Vagina (tissue), 2 donors: Measurements from ENCODE around the gene SHANK3.
"Not testable (repeated sequence)": the region's sequence is repeated elsewhere in the genome, so short reads cannot be mapped to it uniquely, and the experiment has no call there.

Experiments
- POLR2A ChIP-seq, 2 donors: fragments of 450-650 bp; IDR thresholded peaks; one replicate each; pipeline ENCODE4 v1.6.1; 2017; ENCODE audit warnings: antibody characterized with exemption in 2 of 2, mild to moderate bottlenecking in 2 of 2, moderate library complexity in 2 of 2
- POLR2AphosphoS5 ChIP-seq, 2 donors: sonication (generic); formaldehyde crosslinking; IDR thresholded peaks; one replicate each; pipeline ENCODE4 v1.9.0; 2017; ENCODE audit warnings: antibody characterized with exemption in 2 of 2, mild to moderate bottlenecking in 2 of 2, low read depth in 1 of 2; ENCODE audit not compliant: insufficient read depth in 1 of 2
- TF ChIP-seq, protein P1 (sequence below), 3 experiments: fragments of 450-650 bp in 2 of 3; fragments of 200-600 bp in 1 of 3; sonication (generic) in 1 of 3; IDR thresholded peaks; one replicate each; pipeline ENCODE4 v1.5.1; 2017 to 2019; ENCODE audit warnings: antibody characterized with exemption in 3 of 3, mild to moderate bottlenecking in 2 of 3, moderate library complexity in 2 of 3

DNA sequence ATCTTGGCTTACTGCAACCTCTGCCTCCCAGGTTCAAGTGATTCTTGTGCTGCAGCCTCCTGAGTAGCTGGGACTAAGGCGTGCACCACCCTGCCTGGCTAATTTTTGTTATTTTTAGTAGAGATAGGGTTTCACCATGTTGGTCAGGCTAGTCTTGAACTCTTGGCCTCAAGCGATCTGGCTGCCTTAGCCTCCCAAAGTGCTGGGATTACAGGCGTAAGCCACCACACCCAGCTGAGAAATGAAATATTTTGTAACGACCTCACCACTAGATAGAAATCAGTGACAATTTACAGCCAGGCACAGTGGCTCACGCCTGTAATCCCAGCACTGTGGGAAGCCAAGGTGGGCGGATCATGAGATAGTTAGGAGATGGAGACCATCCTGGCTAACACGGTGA, 12.9 kb upstream of the SHANK3 start:
- TF ChIP-seq, protein P1, sequence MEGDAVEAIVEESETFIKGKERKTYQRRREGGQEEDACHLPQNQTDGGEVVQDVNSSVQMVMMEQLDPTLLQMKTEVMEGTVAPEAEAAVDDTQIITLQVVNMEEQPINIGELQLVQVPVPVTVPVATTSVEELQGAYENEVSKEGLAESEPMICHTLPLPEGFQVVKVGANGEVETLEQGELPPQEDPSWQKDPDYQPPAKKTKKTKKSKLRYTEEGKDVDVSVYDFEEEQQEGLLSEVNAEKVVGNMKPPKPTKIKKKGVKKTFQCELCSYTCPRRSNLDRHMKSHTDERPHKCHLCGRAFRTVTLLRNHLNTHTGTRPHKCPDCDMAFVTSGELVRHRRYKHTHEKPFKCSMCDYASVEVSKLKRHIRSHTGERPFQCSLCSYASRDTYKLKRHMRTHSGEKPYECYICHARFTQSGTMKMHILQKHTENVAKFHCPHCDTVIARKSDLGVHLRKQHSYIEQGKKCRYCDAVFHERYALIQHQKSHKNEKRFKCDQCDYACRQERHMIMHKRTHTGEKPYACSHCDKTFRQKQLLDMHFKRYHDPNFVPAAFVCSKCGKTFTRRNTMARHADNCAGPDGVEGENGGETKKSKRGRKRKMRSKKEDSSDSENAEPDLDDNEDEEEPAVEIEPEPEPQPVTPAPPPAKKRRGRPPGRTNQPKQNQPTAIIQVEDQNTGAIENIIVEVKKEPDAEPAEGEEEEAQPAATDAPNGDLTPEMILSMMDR (IDR thresholded peaks at IDR 0.05) = not testable (repeated sequence)
- not testable (repeated sequence) for TF ChIP-seq POLR2AphosphoS5 (IDR thresholded peaks at IDR 0.05; ENCODE audit: insufficient read depth in 1 of 2, low read depth in 1 of 2); POLR2A (IDR thresholded peaks at IDR 0.05)
